GM23338 (cell line): ENCODE measurements around the gene DNAAF5. TPM values are rescaled to one million over a fixed set of nuclear protein-coding genes. Genes with fewer than 3 reads are reported as not detected.
"Not testable (repeated sequence)": the region's sequence is repeated elsewhere in the genome, so short reads cannot be mapped to it uniquely, and the experiment has no call there.

ENCODE experiments used
- ATAC-seq: fragments of 200-7000 bp; cut with Tn5 transposase; 3 replicates; pipeline ENCODE4 v1.9.1; 2020
- DNase-seq: peaks from one replicate; pipeline ENCODE4 v3.0.0-alpha.2; 2015; ENCODE audit warnings: low spot score
- H2AFZ ChIP-seq: fragments of 200-600 bp; sonication (generic); 2 replicates; pipeline ENCODE4 v1.8.0; 2016; ENCODE audit warnings: antibody characterized with exemption, mild to moderate bottlenecking, moderate library complexity
- H3F3A ChIP-seq: fragments of 200-600 bp; sonication (generic); replicated peaks from 2 replicates; pipeline ENCODE4 v1.8.0; 2017; ENCODE audit warnings: antibody characterized with exemption, mixed run types, low read depth
- H3K27ac ChIP-seq: fragments of 200-600 bp; sonication (generic); 2 replicates; pipeline ENCODE4 v1.6.1; 2016; ENCODE audit warnings: low read depth
- H3K27me3 ChIP-seq: fragments of 200-600 bp; sonication (generic); 2 replicates; pipeline ENCODE4 v1.8.0; 2016; ENCODE audit warnings: mild to moderate bottlenecking, mixed run types, moderate library complexity; ENCODE audit not compliant: insufficient read depth
- H3K36me3 ChIP-seq: fragments of 200-600 bp; sonication (generic); 2 replicates; pipeline ENCODE4 v1.8.0; 2016; ENCODE audit warnings: mild to moderate bottlenecking; ENCODE audit not compliant: insufficient read depth
- H3K4me1 ChIP-seq: fragments of 200-600 bp; sonication (generic); 2 replicates; pipeline ENCODE4 v1.8.0; 2016; ENCODE audit warnings: mild to moderate bottlenecking, moderate library complexity; ENCODE audit not compliant: insufficient read depth
- H3K4me2 ChIP-seq: fragments of 200-600 bp; sonication (generic); 2 replicates; pipeline ENCODE4 v1.7.1; 2017; ENCODE audit warnings: mixed run types
- H3K4me3 ChIP-seq: fragments of 200-600 bp; sonication (generic); 2 replicates; pipeline ENCODE4 v1.6.1; 2016; ENCODE audit warnings: mixed run types
- H3K79me2 ChIP-seq: fragments of 200-600 bp; sonication (generic); replicated peaks from 2 replicates; pipeline ENCODE4 v1.8.0; 2017; ENCODE audit warnings: mild to moderate bottlenecking; ENCODE audit not compliant: insufficient read depth
- H3K9me2 ChIP-seq: fragments of 200-600 bp; sonication (generic); 2 replicates; pipeline ENCODE4 v1.8.0; 2017; ENCODE audit not compliant: insufficient read depth
- H4K20me1 ChIP-seq: fragments of 200-600 bp; sonication (generic); replicated peaks from 2 replicates; pipeline ENCODE4 v1.8.0; 2017; ENCODE audit warnings: mild to moderate bottlenecking; ENCODE audit not compliant: insufficient read depth
- H3K27ac Mint-ChIP-seq: 2 replicates; pipeline ENCODE4 v1.8.0; 2020; ENCODE audit warnings: inconsistent platforms, mild to moderate bottlenecking, moderate library complexity, mixed read lengths
- H3K27me3 Mint-ChIP-seq: 3 replicates; pipeline ENCODE4 v1.8.0; 2022; ENCODE audit warnings: low read depth, mild to moderate bottlenecking, moderate library complexity, mixed read lengths, inconsistent platforms; ENCODE audit not compliant: insufficient read depth, poor library complexity
- H3K36me3 Mint-ChIP-seq: 3 replicates; pipeline ENCODE4 v1.8.0; 2021; ENCODE audit warnings: low read depth, mild to moderate bottlenecking, inconsistent platforms, moderate library complexity, mixed read lengths
- H3K4me1 Mint-ChIP-seq: 3 replicates; pipeline ENCODE4 v1.8.0; 2020; ENCODE audit warnings: mild to moderate bottlenecking, inconsistent platforms, mixed read lengths
- H3K4me3 Mint-ChIP-seq: 3 replicates; pipeline ENCODE4 v1.8.0; 2021; ENCODE audit warnings: moderate library complexity, mild to moderate bottlenecking, inconsistent platforms, mixed read lengths
- H3K9me3 Mint-ChIP-seq: 3 replicates; pipeline ENCODE4 v1.8.0; 2020; ENCODE audit warnings: moderate library complexity, mild to moderate bottlenecking, inconsistent platforms, mixed read lengths
- CREB1 ChIP-seq: fragments of 250-450 bp; sonication (Bioruptor Pico); IDR thresholded peaks from 2 replicates; pipeline ENCODE4 v1.5.0; 2020; ENCODE audit warnings: low read depth, mild to moderate bottlenecking, moderate library complexity
- EZH2phosphoT487 ChIP-seq: fragments of 200-600 bp; sonication (generic); IDR thresholded peaks from one replicate; pipeline ENCODE4 v1.8.1; 2018; ENCODE audit warnings: antibody characterized with exemption; ENCODE audit not compliant: unreplicated experiment
- JUNB ChIP-seq: IDR thresholded peaks from one replicate; pipeline ENCODE4 v1.6.1; 2016; ENCODE audit warnings: antibody characterized with exemption; ENCODE audit not compliant: unreplicated experiment
- NANOG ChIP-seq: IDR thresholded peaks from 2 replicates; pipeline ENCODE4 v1.6.1; 2016; ENCODE audit warnings: antibody characterized with exemption, borderline replicate concordance
- POLR2AphosphoS5 ChIP-seq: IDR thresholded peaks from 2 replicates; pipeline ENCODE4 v1.6.1; 2016; ENCODE audit warnings: antibody characterized with exemption, low read depth
- REST ChIP-seq: IDR thresholded peaks from one replicate; pipeline ENCODE4 v1.6.1; 2018; ENCODE audit warnings: antibody characterized with exemption; ENCODE audit not compliant: unreplicated experiment
- STAT1 ChIP-seq: IDR thresholded peaks from one replicate; pipeline ENCODE4 v1.6.1; 2016; ENCODE audit warnings: antibody characterized with exemption; ENCODE audit not compliant: unreplicated experiment
- ZNF114 ChIP-seq: fragments of 250-450 bp; sonication (Bioruptor Pico); IDR thresholded peaks from 2 replicates; pipeline ENCODE4 v1.5.0; 2020; ENCODE audit warnings: mild to moderate bottlenecking, moderate library complexity
- ZNF462 ChIP-seq: fragments of 250-450 bp; sonication (Bioruptor Pico); IDR thresholded peaks from 2 replicates; pipeline ENCODE4 v1.5.0; 2020; ENCODE audit warnings: mild to moderate bottlenecking, moderate library complexity
- polyA plus RNA-seq: library from polyadenylated mRNA; unstranded; fragments of >200 nt; fragmentation: Nextera tagmentation; extraction: Ambion mirVana; gene quantifications from 2 replicates; pipeline ENCODE4 v1.2.1, GENCODE V29; 2016
- total RNA-seq: library from RNA; depleted of rRNA; stranded (reverse); fragments of >200 nt; shearing (Covaris generic); gene quantifications from 2 replicates; pipeline ENCODE4 v1.2.3, GENCODE V29; 2014

Gene DNAAF5
- total and polyA plus RNA-seq, 2 experiments from 2014 or later = 20.4 to 86.7 TPM

GRCh38 chr7:803243-803635, 76.7 kb downstream of the DNAAF5 start:
- no peak overlapping the region for H3K27ac ChIP-seq
- H3K27me3 ChIP-seq = no peaks in the 10 kb centered on the region
- Mint-ChIP-seq H3K4me3 (no peak overlapping the region), H3K36me3 (peaks cover 23% of the 10 kb centered on the region), H3K27me3 (peaks cover 7% of the 10 kb centered on the region), H3K27ac (no peak overlapping the region), H3K4me1 (no peaks in the 10 kb centered on the region), H3K9me3 (peaks cover 38% of the 10 kb centered on the region)
- no peak overlapping the region for H3K4me3 ChIP-seq
- no peak overlapping the region for H2AFZ ChIP-seq
- H4K20me1 ChIP-seq = no peaks in the 10 kb centered on the region
- DNase-seq (no peak), ATAC-seq (no peak)
- no peaks in the 10 kb centered on the region for H3K79me2 ChIP-seq
- no peaks in the 10 kb centered on the region for H3K4me1 ChIP-seq
- TF ChIP-seq CREB1 (CRISPR knock-in tag) = no peak
- H3K4me2 ChIP-seq = no peak overlapping the region
- no peaks in the 10 kb centered on the region for H3K36me3 ChIP-seq
- no peaks in the 10 kb centered on the region for H3K9me2 ChIP-seq
- H3F3A ChIP-seq = no peaks in the 10 kb centered on the region

- not testable (repeated sequence) for H2AFZ ChIP-seq, H3K27ac ChIP-seq, H3K27ac Mint-ChIP-seq, ATAC-seq, H3F3A ChIP-seq, H3K79me2 ChIP-seq, H3K27me3 Mint-ChIP-seq, H3K27me3 ChIP-seq, H3K4me3 Mint-ChIP-seq, H3K4me3 ChIP-seq, H4K20me1 ChIP-seq, H3K4me2 ChIP-seq, H3K9me2 ChIP-seq, H3K4me1 ChIP-seq, H3K4me1 Mint-ChIP-seq, H3K36me3 ChIP-seq, DNase-seq
- Mint-ChIP-seq H3K36me3 (peaks cover 26% of the 10 kb centered on the region), H3K9me3 (peaks cover 42% of the 10 kb centered on the region)
These were observed 77.3 kb downstream of the DNAAF5 start for GRCh38 chr7:803796-804195.

- no peaks in the 10 kb centered on the region for H4K20me1 ChIP-seq
- no peaks in the 10 kb centered on the region for H3K4me1 ChIP-seq
- no peaks in the 10 kb centered on the region for H3K36me3 ChIP-seq
- no peak overlapping the region for H3K4me2 ChIP-seq
- H3K9me2 ChIP-seq = no peaks in the 10 kb centered on the region
- H3K9me3 Mint-ChIP-seq = peaks cover 43% of the 10 kb centered on the region
- H3K36me3 Mint-ChIP-seq = peaks cover 27% of the 10 kb centered on the region
- no peak overlapping the region for H3K27ac Mint-ChIP-seq
- ATAC-seq (no peak), DNase-seq (no peak)
- H3K79me2 ChIP-seq = no peaks in the 10 kb centered on the region
- no peaks in the 10 kb centered on the region for H3F3A ChIP-seq
- no peaks in the 10 kb centered on the region for H3K4me1 Mint-ChIP-seq
- H3K27ac ChIP-seq = no peak overlapping the region
- no peak for TF ChIP-seq JUNB
- TF ChIP-seq EZH2phosphoT487 = no peak
- no peak for TF ChIP-seq NANOG
- no peak for TF ChIP-seq CREB1 (CRISPR knock-in tag)
- no peak for TF ChIP-seq ZNF462
- TF ChIP-seq STAT1 = no peak
- TF ChIP-seq POLR2AphosphoS5 = no peak
- TF ChIP-seq ZNF114 = no peak
- no peak for TF ChIP-seq REST
- H3K27me3 Mint-ChIP-seq = peaks cover 7% of the 10 kb centered on the region
- H3K4me3 ChIP-seq = no peak overlapping the region
- no peaks in the 10 kb centered on the region for H3K27me3 ChIP-seq
- H2AFZ ChIP-seq = no peak overlapping the region
- no peak overlapping the region for H3K4me3 Mint-ChIP-seq
These were observed 78.8 kb downstream of the DNAAF5 start for GRCh38 chr7:805261-805660.
